Fibroblast of skin of scalp (primary cell): Measurements from ENCODE around the gene AMFR. TPM values are rescaled to one million over a fixed set of nuclear protein-coding genes. Genes with fewer than 3 reads are reported as not detected.

ENCODE experiments used
- DNase-seq: peaks from one replicate; pipeline ENCODE4 v3.0.0-alpha.2; 2013
- polyA plus RNA-seq, 2 experiments: library from polyadenylated mRNA; unstranded; fragments of 120-200 nt; gene quantifications; one replicate each; pipeline ENCODE4 v1.2.1, GENCODE V29; 2013; ENCODE audit not compliant: insufficient read length in 2 of 2

Gene AMFR
- 77.7 TPM for polyA plus RNA-seq (2013, experiment 1 of 2; ENCODE audit: insufficient read length)
- polyA plus RNA-seq (2013, experiment 2 of 2; ENCODE audit: insufficient read length), result 85.3 TPM

- DNase-seq, result peak; percentile 89
Observed at GRCh38 chr16:56425439-56425832, at the start of gene AMFR. TSS of gene AMFR (minus strand) at chr16:56425545. CDS start at chr16:56425327, 218 bp downstream.

- DNase-seq, result no peak
Observed at GRCh38 chr16:56470666-56471065, 45.3 kb upstream of the AMFR start.

- DNase-seq, result no peak
Observed at GRCh38 chr16:56470232-56470631, 44.9 kb upstream of the AMFR start.

- no peak for DNase-seq
Observed at GRCh38 chr16:56469748-56470147, 44.4 kb upstream of the AMFR start.

DNA sequence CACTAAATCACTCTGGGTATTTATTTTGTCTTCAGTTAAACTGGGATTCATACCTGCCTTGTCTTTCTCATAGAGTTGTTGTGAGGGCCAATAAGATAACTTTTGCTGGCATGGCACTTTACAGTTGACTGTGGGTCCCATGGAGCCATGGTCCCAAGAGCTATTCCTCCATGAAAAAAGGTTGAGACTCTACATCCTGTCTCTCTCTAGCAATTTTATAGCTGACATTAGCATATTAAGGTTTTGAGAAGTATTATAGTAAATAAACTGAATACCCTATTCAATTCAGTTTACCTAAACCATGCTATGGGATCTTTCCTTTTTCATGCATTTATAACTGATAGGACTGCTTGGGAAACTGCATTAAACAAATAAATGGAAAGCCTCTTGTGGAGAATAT is 43.5 kb upstream of the AMFR start:
- DNase-seq, result no peak

GRCh38 chr16:56466344-56466743 is 41.0 kb upstream of the AMFR start:
- no peak for DNase-seq

DNA sequence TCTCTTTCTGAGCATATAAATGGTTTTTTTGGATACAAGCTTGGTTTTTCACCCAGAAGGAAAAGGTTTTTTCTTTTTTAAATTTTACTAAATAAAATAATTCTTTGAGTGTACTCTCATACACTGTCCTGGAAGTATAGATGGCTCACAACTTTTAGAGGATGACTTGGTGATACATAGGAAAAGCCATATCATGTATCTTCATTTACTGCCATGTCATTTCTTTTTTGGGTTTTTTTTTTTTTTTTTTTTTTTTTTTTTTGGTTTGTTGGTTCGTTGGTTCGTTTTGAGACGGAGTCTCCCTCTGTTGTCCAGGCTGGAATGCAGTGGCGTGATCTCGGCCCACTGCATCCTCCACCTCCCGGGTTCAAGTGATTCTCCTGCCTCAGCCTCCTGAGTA is 37.8 kb upstream of the AMFR start:
- no peak for DNase-seq

DNA sequence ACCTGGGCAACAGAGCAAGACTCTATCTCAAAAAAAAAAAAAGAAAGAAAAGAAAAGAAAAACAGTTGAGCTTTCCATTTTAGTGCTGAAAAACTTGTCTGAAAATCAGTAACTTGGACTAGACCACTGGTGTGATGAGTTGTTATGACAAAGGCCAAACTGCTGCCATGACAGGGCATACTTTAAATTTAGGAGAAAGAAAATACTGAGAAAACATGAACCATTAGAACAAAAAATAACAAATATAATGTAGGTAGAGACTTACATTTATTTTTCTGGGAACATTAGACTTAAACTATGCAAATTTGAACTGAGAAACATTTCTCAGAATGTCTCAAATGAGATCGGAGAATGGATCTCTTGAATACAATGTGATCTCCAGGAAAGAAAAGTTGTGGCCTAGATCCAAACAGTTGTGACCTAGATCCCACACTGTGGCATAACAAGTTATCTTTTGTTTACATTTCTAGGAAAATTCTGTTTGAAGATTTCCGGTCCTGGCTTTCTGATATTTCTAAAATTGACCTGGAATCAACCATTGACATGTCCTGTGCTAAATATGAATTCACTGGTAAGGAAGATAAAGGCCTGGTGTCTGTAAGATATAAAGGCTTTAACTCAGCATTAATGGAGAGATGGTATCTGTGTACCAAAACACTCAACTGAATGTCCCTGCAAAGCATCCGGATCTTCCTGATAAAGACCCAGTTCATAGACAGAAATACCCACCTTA is 36.9 kb upstream of the AMFR start:
- no peak for DNase-seq

- no peak for DNase-seq
Observed at GRCh38 chr16:56460101-56460500, 34.8 kb upstream of the AMFR start.

DNA sequence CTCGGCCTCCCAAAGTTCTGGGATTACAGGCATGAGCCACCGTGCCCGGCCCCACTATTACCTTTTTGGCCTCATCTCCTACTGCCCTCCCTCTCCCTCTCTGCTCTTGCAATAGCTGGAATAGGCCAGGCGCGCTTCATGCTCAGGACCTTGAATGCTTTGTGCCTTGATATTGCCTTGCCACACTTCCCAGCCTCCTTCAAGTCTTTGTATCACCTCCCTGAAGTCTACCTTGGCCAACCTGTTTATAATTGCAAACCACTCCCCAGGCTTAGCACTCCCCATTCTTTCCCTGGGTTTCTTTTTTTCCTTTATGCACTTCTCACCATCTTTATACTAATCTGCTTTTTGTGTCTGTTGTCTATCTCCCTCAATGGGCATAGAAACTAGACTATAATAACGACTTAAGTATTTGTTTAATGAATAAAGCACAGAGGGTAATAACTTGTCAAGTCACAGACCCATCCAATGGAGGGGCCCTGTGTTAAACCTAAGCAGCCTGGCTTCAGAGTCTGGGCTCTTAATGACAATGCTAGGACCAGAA is 32.7 kb upstream of the AMFR start:
- no peak for DNase-seq

DNA sequence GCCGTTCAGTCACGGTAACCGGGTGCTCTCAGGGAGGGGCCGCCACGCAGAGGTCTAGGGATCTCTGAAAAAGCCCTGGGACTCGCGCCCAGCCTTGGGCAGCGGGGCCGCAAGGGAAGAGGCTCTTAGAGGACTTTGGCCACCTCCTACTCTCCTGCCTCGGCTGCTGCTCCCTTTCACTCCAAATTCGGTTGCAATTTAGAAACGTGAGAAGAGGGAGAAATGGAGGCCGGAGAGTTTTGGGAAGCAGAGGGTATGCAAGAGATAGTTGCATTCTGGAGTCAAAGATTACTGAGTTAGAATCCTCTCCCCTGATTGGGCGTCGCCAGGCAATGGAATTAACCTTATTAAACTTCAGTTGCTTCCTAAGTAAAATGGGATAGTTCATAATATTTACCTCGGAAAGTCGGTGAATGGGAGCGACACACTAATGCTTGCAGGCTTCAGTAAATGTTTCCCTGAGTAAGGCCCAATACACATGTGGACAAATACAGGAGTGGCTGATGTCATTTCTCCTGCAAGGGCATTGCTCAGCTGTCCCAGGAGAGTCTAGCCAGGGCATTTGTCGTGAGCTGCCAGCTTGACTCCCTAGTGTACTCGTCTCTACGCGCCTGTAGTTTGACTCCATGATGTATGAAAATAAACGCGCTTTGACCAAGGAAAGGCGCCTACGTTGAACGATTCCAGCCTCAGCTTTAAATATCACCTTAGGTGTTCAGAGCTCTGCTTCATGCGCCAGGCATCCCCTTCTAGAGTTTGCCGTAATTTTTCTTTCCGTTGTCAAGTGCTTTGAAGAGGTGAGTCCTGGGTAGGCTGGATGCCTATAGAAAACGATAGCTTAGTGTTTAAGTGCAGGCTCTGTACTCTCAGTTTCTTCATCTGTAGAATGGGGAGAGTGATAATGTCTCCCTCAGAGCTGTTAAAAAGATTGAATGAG is 26.7 kb upstream of the AMFR start:
- DNase-seq, result peak; percentile 55

DNA sequence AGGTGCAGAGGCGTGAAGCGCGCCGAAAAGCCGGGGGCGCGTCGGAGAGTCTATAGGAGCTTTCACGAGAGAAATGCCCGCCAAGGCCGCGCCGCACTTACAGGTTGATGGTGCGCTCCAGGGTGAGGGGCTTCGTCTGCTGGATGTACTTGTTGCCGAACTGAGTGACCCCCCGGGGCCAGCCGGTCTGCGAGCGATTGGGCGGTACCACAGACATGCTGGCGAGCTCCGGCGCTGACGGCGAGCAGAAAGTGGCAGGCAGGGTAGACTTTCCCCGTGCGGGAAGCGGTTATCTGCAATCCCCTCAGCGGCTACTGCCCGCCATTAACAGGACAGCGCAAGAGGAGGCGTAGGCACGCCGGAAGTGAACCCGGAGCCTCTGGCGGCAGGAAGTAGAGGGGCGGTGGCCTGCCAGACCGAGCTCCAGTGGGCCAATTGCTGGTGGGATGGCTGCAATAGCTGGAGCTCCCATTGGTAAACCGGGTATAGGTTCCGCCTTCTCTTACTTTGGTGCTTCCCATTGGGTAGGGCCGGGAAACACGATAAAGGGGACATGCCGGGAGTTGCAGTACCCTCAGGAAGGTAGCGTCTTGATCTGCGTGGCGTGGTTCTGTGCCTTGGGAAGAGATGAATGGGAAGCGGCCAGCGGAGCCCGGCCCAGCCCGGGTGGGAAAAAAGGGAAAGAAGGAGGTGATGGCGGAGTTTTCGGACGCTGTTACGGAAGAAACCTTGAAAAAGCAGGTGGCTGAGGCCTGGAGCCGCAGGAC is 25.8 kb upstream of the AMFR start, which contains the start of the genes NUDT21 and OGFOD1:
Gene NUDT21, minus strand, starts transcription at position 347 of the 767 bp plus-strand sequence. Its CDS starts 130 bp downstream, at position 217.
Gene OGFOD1, plus strand, starts transcription at position 569 of the 767 bp plus-strand sequence. Its CDS starts 59 bp downstream, at position 628.
- DNase-seq, result peak; percentile 98

GRCh38 chr16:56450275-56450985 is 25.1 kb upstream of the AMFR start:
- DNase-seq, result peak; percentile 4

- no peak for DNase-seq
Observed at GRCh38 chr16:56448005-56448404, 22.7 kb upstream of the AMFR start.

DNA sequence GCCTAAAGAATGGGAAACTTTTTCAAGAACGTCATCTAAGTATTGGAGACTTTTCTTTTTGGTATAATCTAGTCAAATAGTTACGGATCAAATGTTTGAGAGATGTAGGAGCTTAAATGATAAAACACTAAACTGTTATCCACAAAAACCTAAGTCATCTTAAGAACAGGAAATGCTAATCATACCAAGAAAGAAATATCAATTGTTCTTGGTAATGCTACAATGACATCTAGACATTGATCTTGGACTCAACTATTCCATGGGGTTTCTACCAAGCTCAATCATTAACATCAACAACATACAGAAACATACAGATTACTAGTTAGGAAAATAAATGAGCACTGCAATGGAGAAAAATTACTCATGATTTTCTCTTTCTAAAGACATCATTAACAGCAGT is 21.9 kb upstream of the AMFR start:
- DNase-seq, result no peak

DNA sequence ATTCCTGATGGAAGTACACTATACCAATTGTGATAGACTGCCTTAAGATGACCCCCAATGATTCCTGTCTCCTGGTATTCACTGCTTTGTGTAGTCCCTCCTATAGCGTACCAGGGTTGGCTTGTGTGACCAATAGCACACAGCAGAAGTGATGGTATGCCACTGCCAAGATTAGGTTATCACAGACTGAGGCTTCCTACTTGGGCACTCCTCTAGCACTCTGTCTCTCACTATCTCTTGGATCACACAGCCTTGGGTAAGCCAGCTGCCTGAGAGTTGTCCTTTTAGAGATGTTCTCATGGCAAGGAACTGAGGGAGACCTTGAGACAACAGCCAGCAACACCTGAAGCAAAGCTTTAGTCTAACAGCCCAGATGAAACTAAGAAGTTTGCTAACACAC is 12.7 kb upstream of the AMFR start:
- DNase-seq, result no peak

- no peak for DNase-seq
Observed at GRCh38 chr16:56436258-56436657, 10.9 kb upstream of the AMFR start.

DNA sequence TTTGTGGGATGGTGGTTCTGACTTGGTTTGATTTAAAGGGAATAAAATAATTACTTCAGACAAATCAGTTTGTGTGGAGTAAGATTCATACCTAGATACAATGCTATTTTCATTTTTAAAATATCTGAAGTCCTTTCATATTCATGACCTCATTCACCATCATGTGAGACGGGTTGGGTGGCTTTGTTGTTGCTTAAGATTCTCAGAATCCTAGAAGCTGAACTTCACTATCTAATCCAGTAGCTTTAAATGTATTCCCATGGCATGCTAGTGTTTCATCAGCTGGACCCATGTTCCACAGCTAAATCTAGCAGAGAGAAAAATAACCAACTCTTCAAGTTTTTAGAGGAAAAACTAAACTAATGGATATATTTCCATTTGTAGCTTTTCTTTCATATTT is 2.7 kb upstream of the AMFR start:
- no peak for DNase-seq

- no peak for DNase-seq
Observed at GRCh38 chr16:56426585-56426984, 1.2 kb upstream of the AMFR start.

GRCh38 chr16:56424791-56425438 is 430 bp downstream of the AMFR start:
- peak; percentile 22 for DNase-seq

- DNase-seq, result no peak
Observed at GRCh38 chr16:56424404-56424764, 961 bp downstream of the AMFR start.
